ENCODE measurements around the gene HAL.

The HAL gene, protein sequence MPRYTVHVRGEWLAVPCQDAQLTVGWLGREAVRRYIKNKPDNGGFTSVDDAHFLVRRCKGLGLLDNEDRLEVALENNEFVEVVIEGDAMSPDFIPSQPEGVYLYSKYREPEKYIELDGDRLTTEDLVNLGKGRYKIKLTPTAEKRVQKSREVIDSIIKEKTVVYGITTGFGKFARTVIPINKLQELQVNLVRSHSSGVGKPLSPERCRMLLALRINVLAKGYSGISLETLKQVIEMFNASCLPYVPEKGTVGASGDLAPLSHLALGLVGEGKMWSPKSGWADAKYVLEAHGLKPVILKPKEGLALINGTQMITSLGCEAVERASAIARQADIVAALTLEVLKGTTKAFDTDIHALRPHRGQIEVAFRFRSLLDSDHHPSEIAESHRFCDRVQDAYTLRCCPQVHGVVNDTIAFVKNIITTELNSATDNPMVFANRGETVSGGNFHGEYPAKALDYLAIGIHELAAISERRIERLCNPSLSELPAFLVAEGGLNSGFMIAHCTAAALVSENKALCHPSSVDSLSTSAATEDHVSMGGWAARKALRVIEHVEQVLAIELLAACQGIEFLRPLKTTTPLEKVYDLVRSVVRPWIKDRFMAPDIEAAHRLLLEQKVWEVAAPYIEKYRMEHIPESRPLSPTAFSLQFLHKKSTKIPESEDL

DNA sequence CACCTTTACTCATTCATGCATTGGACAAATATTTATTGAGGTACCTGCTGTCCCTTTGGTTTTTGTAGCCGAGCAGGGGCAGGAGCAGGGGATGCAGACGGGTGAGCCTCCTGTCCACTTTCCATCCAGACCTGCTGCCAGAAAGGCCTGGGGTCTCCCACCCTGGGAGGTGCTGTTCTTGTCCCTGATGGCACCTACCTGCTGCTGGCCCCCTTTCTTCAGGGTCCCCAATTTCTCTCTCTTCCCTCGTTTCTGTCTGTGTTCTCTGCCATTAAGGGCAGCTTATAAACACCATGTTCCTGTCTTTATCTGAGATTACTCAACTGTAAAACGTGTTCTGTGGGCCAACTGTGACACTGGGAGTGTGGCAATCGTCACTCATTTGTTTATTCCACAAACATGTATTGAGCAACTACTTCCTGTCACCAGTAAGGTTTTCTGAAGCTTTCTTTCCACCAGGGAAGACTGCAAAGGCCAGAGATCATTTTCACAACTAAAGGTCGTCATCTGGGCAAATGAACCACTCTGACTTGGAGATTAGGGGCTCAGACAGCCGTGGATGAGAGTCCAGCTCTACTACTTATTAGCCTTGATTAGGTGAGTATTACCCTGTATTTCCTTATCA is at the start of gene HAL:
TSS of gene HAL (minus strand) at position 311 of the 625 bp plus-strand sequence. CDS start 434 bp downstream, outside the sequence.
- DNase-seq (ENCODE audit: low spot score): no peak

DNA sequence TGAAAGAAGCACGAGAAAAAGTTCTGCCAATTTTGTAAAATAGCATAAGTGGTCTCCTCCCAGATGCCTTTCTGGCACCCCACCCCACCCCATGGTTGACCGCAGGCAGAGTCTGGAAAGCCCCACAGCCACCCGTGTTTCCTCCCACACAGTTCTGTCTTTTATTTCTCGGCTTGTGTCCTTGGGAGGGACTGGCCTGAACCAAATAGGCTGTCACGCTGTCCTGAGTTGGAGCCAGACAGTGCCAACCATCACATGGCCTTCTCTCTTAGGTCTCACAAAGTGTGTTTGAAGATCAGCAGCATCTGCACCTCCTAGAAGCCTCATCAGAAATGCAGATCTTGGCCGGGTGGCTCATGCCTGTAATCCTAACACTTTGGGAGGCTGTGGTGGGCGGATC is 49.4 kb upstream of the HAL start:
- DNase-seq (ENCODE audit: low spot score): no peak

DNA sequence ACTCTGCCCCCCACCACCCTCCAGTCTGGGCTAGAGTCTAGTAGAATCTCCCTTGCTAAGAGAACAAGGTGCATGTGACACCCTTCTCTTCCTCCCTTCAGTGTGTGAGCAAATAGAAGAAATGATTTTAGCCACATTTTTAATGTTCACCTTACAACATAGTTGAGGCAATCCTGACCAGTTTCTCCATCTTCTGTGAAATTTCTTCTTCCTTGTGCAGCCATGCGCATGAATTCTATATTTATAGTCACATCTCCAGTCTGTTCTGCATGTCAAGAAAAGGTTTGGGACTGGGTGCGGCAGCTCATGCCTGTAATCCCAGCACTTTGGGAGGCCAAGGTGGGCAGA is 48.8 kb upstream of the HAL start:
- DNase-seq (ENCODE audit: low spot score): no peak

DNA sequence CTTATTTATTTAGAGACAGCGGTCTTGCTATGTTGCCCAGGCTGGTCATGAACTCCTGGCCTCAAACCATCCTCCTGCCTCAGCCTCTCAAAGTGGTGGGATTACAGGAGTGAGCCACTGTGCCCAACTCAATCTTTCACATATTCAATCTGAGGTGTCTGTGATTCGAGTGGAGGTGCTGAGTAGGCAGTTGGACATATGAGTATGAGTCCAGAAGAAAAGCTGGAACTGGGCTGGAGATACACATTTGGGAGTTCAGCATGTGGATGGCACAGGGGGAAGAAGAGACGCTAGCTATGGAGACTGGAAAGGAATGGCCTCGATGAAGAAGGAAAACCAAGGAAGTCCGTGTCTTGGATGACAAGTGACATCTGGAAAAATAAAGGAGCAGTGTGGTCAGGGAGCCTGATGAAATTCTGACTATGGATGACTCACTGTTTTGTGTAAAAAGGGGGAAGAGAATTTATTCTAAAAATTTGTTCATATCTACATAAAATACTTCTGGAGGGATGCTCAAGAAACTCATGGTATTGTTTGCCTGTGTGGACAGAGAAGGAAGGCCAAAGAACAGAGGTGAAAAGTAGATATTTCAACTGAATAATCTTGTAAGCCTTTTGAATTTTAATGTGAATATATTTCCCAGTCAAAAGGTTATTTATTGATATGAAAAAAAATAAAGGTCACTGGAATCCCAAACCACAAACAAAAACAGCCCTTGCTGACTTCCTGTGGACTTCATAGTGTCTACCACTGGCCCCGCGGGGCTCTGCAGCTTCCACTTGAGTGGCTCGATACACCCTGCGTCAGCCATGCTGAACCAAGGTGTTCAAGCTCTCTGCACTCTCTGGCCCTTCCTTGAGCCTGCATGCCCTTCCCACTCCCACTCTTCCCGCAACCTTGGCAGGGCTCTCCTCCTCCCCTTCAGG is 48.1 kb upstream of the HAL start:
- DNase-seq (ENCODE audit: low spot score): no peak

DNA sequence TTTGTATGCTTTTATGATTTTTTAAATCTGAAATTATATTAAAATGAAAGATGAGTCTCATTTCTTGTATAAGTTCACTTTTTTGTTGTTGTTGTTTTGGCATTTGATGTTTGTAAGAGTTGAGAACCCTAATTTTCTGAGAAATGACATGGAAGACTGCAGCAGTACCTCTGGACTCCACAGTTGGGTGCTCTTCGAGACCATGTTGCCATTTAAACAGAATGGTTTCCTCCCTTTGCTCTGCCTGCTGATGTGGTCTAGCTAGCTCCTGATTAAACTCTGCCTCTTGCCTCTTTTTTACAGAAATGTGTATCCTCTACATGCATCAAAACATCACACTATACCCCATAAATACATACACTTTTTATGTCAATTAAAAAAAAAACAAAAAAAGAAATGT is 45.0 kb upstream of the HAL start:
- DNase-seq (ENCODE audit: low spot score): no peak

DNA sequence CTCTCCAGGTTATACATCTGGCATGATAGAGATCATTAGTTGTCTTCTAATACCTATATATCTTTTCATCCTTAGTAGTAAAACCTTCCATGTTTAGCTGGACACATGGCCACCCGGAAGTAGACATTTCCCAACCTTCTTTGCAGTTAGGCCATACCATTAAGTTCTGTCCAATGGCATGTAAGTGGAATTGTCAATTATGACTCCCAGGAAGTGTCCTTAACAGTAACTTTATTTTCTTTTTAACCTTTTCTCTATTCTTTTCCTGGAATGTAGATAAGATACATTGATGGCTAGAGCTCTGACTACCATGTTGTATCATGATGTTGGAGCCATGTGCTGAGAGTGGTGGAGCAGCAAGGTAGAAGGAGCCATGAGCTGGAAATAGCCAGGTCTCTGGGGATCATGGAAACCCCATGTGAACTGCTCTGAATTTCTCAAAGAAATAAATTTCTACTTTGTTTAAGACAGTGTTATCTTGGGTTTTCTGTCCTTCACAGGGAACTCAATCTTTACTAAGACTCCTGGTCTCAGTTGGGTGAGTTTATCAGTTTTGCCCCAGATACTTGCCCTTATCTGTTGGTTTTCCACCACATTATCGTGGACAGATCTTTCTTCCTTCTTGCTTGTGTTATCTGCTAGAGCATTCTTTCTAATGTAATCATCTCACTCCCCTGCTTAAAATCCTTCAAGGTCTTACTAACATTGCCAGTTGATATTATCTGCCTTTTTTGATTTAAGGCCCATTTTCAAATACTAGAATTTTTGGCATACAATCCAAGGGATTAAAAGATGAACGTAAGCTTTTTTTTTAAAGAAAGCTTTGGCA is 44.4 kb upstream of the HAL start:
- no peak for DNase-seq (ENCODE audit: low spot score)

DNA sequence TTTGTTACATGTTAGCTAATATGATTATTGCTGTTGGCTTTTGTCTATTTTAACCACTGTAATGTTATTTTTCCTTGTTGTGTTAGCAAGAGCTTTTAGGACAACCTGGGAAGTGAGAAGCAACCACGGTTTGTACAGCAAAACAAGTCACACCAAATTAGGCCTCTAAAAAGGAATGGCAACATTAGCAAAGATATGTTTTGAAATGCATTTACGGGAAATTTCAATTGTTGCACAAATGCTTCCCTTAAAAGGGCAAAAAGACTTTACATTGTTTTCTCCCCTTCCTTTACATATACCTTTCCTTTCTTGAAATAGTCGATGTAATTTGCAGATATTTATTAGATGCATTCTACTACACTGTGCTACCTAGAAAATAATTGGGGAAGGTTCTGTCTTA is 43.4 kb upstream of the HAL start:
- DNase-seq (ENCODE audit: low spot score): no peak

DNA sequence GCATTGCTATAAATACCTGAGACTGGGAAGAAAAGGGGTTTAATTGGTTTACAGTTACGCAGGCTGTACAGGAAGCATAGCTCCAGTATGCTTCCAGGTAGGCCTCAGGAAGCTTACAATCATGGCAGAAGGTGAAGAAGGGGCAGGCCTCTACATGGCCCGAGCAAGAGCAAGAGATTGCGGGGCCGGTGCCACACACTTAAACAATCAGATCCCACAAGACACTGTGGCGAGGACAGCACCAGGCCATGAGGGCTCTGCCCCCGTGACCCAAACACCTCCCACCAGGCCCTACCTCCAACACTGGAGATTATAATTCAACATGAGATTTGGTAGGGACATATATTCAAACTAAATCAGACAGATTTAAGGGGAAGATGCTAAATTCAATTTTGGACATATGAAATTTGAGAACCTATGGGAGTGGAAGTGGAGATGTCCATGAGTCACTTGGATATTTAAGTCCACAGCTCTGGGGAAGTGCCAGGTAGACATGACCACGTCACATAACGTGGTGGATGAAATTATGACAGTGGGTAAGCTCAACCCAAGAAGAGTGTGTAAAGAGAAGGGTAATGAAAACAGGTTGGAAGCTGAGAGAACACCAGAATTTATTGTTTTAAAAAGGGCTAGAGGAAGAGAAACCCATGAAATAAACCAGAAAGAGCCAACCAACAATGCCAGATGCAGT is 40.8 kb upstream of the HAL start:
- no peak for DNase-seq (ENCODE audit: low spot score)

DNA sequence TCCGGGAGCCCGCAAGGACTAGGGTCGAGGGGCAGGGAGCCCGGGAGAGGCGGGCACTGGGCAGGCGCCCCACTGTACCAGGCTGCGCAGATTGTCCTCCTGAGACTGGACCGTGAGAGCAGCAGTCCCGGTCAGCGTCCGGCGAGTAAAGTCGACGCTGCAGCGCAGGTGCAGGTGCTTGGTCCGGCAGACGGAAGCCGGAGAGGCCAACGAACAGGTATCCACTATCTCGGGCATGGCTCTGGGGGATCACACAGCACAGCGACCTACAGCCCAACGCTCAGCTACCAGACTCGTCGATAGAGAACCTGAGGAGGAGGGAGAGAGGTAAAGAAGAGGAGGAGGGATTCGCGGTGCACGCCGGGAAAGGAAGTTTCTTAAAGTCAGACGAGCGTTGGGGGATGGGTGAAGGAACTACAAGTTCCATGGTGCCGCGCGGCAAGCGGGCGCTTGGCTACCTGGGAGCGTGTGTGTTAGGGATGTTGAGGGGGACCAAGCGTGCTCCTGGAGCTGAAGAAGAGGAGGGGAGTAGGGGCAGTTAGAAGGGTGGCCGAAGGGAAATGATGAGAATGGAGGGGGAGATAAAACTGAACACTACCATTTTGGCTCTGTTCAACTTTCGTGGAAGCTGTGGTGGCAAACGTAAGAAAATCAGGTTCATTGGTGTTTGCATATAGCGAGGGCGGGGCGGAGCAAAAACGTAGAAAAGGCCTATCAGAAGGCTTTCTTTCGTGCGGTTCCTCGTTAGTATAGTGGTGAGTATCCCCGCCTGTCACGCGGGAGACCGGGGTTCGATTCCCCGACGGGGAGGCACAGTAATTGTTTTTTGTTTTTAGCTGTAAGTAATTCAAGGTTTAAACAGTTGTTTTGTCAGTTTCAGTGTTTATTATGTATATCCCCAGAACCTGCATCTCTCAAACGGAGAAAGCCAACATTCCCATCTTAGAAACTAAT is 39.4 kb upstream of the HAL start, which contains the start of gene LTA4H:
TSS of gene LTA4H (minus strand) at position 305 of the 954 bp plus-strand sequence. CDS start at position 237, 68 bp downstream.
- peak; percentile 98 for DNase-seq (ENCODE audit: low spot score)

DNA sequence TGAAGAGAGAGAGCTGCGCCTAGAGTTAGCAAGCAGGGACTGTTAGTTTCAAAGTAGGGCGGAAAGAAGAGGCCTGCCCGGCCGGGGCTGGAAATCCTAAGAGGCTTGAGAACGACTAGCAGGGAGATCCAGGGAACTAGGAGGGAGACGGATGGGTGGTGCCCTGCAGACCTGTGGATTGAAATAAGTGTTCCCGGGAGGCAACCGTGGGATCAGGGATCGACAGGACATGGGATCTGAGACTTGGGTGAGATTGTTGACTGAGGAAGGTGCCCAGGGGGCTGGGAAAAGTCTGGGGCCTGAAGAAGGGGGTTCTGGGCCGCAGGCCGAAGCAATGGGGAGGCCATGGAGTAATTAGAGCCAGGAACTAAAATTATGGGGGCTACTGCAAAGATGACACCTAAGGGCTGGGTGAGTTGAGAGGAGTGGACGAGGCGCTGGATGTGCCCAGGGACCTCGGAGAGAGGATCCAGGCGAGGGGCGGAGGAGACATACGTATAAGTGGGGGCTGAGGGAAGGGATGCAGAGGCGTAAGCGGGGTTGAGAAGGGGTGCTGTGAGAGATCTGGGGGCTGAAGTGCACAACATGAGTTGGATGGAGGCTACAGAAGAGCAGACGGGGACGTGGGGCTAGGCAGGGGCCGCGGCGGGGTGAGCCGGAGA is 38.6 kb upstream of the HAL start:
- DNase-seq (ENCODE audit: low spot score): peak; percentile 24

DNA sequence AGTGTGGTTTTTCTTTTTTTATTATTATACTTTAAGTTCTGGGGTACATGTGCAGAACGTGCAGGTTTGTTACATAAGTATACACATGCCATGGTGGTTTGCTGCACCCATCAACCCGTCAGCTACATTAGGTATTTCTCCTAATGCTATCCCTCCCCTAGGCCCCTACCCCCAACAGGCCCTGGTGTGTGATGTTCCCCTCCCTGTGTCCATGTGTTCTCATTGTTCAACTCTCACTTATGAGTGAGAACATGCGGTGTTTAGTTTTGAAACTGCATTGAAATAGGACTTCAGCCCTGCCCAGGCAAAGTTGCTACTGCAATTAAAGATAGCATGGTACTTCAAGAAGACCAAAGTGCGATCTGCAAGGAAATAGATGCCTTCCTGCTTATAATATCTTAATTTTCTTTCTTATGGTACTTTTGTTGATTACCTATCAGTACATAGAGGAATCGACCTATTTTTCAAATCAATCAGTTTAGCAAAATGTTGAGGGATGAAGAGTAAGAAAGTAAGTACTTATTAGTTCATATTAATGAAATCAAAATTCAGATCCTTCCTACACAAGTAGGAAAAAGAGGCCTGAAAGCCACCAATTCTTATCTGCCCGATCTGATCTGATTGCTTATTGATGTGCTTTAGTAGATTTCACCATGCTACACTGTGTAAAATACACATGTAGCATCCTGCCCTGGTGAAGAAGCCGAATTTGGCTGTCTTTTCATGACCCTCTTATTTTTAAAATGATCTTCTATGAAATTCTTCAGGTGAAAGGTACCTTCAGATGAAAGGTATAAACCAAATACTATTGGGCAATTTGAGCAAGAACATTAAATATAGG is 37.6 kb upstream of the HAL start:
- DNase-seq (ENCODE audit: low spot score): no peak

DNA sequence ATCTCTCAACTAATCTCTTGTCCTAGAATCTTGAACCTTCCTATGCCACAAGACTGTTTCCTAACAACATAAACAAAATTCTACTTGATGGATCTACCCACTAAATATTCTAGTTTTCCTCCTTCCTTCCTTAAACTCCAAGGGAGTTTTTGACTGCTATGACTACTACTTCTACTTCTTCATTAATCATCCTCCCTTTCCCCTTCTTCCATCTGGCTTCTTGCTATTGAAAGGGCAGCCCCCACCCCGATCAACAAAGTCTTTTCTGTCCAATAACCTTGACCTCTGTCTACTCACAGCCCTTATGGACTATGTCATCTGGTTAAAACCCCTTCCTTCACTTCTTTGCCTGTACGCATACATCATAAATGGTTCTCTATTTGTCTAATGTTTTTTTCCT is 33.7 kb upstream of the HAL start:
- DNase-seq (ENCODE audit: low spot score): no peak

DNA sequence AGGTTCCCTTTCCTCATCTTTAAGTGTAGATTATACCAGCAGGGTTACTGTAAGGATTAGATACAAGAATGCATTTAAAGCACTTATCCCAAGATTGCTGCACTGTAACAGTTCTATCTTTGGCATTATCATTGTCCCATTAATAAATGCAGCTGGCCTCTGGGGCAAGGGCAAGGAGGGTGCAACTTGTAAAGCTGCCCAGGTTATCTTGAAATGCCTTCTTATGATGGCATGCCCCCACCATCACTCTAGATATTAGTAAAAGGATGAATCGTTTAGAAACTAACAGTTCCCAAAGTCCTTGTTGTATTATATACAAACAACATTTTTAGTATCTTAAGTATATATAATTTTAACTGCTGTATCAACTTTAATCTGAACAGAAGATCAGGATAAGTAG is 32.4 kb upstream of the HAL start:
- DNase-seq (ENCODE audit: low spot score): no peak

DNA sequence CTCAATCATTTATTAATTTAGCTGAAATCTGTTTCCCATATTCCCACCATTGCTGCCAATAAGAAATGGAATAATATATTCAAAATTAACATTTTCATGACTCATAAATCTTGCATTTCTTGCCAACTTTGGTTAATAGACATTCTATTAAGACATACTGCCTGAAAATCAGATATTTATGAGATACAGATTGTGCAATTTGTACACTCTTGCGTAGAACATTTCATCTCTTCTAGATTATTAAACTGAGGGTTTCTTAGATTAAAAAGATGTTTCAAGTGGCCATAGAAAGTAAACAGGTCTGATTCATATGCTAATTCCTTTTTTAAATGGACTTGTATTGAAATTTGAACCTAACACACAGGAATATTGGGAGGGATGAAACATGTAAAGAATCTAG is 30.2 kb upstream of the HAL start:
- DNase-seq (ENCODE audit: low spot score): no peak

DNA sequence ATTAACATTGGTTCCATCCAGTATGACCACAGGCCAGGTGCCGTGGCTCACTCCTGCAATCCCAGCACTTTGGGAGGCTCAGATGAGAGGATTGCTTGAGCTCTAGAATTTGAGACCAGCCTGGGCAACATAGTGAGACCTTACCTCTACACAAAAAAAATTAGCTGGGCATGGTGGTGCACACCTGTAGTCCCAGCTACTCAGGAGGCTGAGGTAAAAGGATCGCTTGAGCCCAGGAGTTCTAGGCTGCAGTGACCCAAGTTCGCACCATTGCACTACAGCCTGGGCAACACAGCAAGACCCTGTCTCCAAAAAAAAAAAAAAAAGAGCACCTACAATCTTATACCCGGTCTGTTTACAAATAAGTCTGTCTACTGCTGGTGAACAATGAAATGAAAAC is 29.4 kb upstream of the HAL start:
- DNase-seq (ENCODE audit: low spot score): no peak

DNA sequence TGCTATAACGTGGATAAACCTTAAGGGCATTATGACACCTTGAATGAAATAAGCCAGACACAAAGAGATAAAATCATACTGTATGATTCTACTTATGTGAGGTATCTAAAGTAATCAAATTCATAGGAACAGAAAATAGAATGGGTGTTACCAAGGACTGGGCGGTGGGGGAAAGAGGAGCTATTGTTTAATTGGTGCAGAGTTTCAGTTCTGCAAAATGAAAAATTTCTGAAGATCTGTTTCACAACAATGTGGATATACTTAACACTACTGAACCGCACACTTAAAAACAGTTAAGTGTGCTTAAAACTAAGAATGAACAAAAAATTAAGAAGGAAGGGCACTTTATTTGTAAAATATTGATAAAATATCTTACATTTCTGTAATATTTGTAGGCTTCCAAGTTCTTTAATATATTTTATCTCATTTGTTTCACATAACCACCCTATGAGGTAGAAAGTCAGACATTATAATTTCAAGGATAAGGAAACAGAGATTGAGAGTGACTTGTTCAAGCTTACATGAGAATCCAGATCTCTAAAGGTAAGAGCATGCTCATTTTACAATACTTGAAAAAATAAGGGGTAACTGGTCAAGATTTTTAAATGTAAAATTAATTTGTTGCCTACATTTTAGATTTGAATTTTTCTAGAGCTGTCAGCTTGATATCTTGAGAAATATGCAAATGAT is 24.3 kb upstream of the HAL start:
- no peak for DNase-seq (ENCODE audit: low spot score)

DNA sequence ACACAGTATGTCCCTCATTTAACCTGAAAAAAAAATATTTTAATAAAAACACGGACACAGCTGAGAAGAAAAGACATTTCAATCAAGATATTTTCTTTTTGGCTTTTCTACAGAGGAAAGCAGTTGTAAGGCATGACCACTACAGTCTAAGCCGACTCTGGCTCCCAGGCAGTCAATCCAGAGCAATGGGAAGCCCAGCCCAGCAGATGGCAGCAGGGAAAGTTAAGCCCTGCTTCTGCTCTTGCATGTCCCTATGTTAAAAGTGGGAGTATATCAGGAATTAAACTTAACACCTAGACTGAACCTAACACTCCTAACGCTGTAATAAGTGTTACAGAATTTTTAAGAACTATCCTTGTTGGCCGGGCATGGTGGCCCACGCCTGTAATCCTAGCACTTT is 19.5 kb upstream of the HAL start:
- DNase-seq (ENCODE audit: low spot score): no peak

All from globus pallidus (tissue), 1 donor.